Large intestine (tissue), 12 donors: Measurements from ENCODE around the gene SLC9A2. TPM values are rescaled to one million over a fixed set of nuclear protein-coding genes. Genes with fewer than 3 reads are reported as not detected.

Experiments used
- DNase-seq, 2 donors: peaks; one replicate each; pipeline versions ENCODE4 v3.0.0 to v3.0.0-alpha.2; 2013
- H3K27ac ChIP-seq: one replicate; pipeline ENCODE4 v1.5.1; 2013; ENCODE audit warnings: low read length
- H3K27me3 ChIP-seq: 2 replicates; pipeline ENCODE4 v1.6.1; 2013; ENCODE audit warnings: low read length; ENCODE audit not compliant: control insufficient read depth, insufficient read depth
- H3K36me3 ChIP-seq: 2 replicates; pipeline ENCODE4 v1.6.1; 2013; ENCODE audit warnings: low read length; ENCODE audit not compliant: control insufficient read depth, insufficient read depth
- H3K4me1 ChIP-seq: one replicate; pipeline ENCODE4 v1.6.1; 2013; ENCODE audit warnings: low read length; ENCODE audit not compliant: control insufficient read depth, insufficient read depth
- H3K4me3 ChIP-seq: one replicate; pipeline ENCODE4 v1.5.1; 2013; ENCODE audit warnings: low read length
- H3K9me3 ChIP-seq: one replicate; pipeline ENCODE4 v1.6.1; 2013; ENCODE audit warnings: mild to moderate bottlenecking, low read depth, low read length, moderate library complexity; ENCODE audit not compliant: control insufficient read depth
- WGBS: methylation state at CpG from one replicate; pipeline ENCODE4 v1.1.5; 2013; ENCODE audit warnings: low lambda C conversion rate; ENCODE audit not compliant: insufficient coverage; 5-methylcytosine and 5-hydroxymethylcytosine counted together
- long read RNA-seq, 11 donors: transcript quantifications; one replicate each; lab custom pipeline, GENCODE V29; 2026
- polyA plus RNA-seq: library from polyadenylated mRNA; unstranded; fragments of 120-200 nt; gene quantifications from one replicate; pipeline ENCODE4 v1.2.1, GENCODE V29; 2013

SLC9A2 gene
- polyA plus RNA-seq, result 2.1 TPM
- long read RNA-seq, donor 1, result 0 reads
- long read RNA-seq, donor 2, result 0 reads
- long read RNA-seq, donor 3, result 0 reads
- long read RNA-seq, donor 4, result 0 reads
- long read RNA-seq, donor 5, result 0 reads
- long read RNA-seq, donor 6, result 0 reads
- long read RNA-seq, donor 7, full-length matches to known transcripts, result 1 of 1 reads
- long read RNA-seq, donor 7, partial matches to known transcripts, result 0 of 1 reads
- long read RNA-seq, donor 7, other reads (novel, unspliced or antisense), result 0 of 1 reads
- long read RNA-seq, donor 8, result 0 reads
- long read RNA-seq, donor 9, result 0 reads
- long read RNA-seq, donor 10, result 0 reads
- long read RNA-seq, donor 11, result 0 reads

DNA sequence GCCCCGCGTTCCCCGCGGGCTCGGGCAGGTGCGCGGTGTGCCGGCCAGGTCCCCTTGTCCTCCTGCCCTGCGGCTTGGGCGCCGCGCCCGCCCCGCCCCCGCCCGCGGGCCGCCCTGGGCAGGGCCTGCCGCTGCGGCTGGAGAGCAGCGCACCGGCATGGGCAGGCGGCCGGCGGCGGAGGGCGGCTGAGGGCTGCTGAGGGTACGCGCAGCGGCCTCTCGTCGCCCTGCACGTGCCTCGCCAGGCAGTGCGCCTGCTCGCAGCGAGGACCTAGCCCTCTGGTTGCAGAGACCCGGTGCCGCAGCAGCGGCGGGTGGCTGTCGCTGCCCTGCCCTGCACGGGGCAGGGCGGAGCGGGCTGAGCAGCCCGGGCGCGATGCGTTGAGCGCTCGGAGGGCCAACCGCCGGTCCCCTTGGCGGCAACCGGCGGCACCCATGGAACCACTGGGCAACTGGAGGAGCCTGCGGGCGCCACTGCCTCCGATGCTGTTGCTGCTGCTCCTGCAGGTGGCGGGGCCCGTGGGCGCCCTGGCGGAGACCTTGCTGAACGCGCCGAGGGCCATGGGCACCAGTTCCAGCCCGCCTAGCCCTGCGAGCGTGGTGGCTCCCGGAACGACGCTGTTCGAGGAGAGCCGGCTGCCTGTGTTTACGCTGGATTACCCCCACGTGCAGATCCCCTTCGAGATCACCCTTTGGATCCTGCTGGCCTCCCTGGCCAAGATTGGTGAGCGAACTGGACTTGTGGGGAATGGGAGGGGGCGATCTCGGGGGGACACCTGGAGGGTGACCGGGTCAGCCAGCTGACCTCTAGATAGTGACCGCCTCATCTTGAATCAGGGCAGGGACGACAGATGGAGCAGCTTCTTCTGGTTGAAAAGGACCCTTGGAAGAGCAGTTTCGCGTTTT, at the start of gene SLC9A2:
SLC9A2 (plus strand) TSS at position 140 of the 906 bp plus-strand sequence; CDS start at position 436, 296 bp downstream.
- H3K9me3 ChIP-seq, result no peaks in the 10 kb centered on the region
- DNase-seq, result peak in 1 of 2 donors; percentile 73
- H3K4me1 ChIP-seq, result peaks cover 9% of the 10 kb centered on the region
- WGBS, result no CpG with 5 or more reads among the region's 85 CpGs
- peaks cover 22% of the 10 kb centered on the region for H3K27me3 ChIP-seq
- no peak within 1 kb of the TSS for H3K27ac ChIP-seq
- peak within 1 kb of the TSS; percentile 40 for H3K4me3 ChIP-seq
- no peaks in the 10 kb centered on the region for H3K36me3 ChIP-seq

DNA sequence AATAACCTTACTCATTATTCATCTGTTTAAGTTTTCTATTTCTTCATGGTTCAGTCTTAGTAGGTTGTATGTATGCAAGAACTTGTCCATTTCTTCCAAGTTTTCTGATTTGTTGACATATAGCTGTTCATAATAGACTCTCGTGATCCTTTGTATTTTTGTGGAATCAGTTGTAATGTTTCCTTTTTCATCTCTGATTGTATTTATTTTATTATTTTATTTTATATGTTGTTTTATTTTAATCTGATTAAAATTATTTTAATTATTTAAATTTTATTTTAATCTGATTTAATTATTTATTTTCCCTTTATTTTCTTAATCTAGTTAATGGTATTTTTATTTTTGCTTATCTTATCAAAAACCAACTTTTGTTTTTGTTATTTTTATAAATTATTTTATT, 43.5 kb upstream of the SLC9A2 start:
- Histone ChIP-seq H3K4me3 (no peak overlapping the region), H3K27me3 (no peaks in the 10 kb centered on the region), H3K9me3 (no peaks in the 10 kb centered on the region), H3K4me1 (no peaks in the 10 kb centered on the region), H3K36me3 (no peaks in the 10 kb centered on the region), H3K27ac (no peak overlapping the region)
- DNase-seq, result no peak
- 100% methylated on average over 1 of the region's 1 CpG for WGBS

DNA sequence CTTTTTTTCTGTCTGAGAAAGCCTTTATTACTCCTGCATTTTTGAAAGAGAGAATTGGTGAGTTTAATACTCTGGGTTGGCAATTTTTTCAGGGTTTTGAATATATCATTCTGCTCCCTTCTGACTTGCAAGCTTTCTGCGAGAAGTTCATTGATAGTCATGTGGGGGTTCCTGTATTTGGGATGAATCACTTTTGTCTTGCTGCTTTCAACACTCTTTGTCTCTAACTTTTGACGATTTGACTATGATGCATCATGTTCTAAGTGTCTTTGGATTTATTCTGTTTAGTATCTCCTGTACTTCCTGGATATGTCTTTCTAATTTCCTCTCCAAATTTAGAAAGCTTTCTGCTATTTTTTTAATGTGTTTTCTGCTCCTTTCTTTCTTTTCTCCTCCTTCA, 41.0 kb upstream of the SLC9A2 start:
- H3K27me3 ChIP-seq, result no peaks in the 10 kb centered on the region
- DNase-seq, result no peak
- H3K4me3 ChIP-seq, result no peak overlapping the region
- H3K4me1 ChIP-seq, result no peaks in the 10 kb centered on the region
- no peak overlapping the region for H3K27ac ChIP-seq
- no peaks in the 10 kb centered on the region for H3K36me3 ChIP-seq
- WGBS, result 86% methylated on average over 1 of the region's 2 CpGs
- no peaks in the 10 kb centered on the region for H3K9me3 ChIP-seq

GRCh38 chr2:102581911-102582310, 37.4 kb upstream of the SLC9A2 start:
- Histone ChIP-seq H3K36me3 (no peaks in the 10 kb centered on the region), H3K9me3 (no peaks in the 10 kb centered on the region), H3K4me1 (peaks cover 4% of the 10 kb centered on the region), H3K27ac (no peak overlapping the region), H3K27me3 (no peaks in the 10 kb centered on the region), H3K4me3 (no peak overlapping the region)
- no peak for DNase-seq

DNA sequence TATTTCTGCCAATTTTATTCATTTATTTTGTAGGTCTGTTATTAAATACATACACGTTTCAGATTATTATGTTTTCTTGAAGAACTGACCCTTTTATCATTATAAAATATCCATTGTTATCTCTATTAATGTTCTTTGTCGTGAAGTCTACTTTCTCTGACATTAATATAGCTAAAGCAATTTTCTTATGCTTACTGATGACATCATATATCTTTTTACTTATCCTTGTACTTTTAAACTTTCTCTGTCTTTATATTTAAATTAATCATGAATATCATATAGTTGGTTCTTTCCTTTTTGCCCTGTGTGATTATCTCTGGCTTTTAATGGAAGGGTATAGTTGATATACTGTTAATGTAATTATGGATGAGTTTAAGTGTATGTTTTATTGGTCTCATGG, 36.5 kb upstream of the SLC9A2 start:
- no peak for DNase-seq
- 83% methylated on average over 2 of the region's 2 CpGs for WGBS
- H3K36me3 ChIP-seq, result no peaks in the 10 kb centered on the region
- H3K27me3 ChIP-seq, result no peaks in the 10 kb centered on the region
- H3K9me3 ChIP-seq, result no peaks in the 10 kb centered on the region
- H3K4me3 ChIP-seq, result no peak overlapping the region
- no peak overlapping the region for H3K27ac ChIP-seq
- H3K4me1 ChIP-seq, result peaks cover 4% of the 10 kb centered on the region

DNA sequence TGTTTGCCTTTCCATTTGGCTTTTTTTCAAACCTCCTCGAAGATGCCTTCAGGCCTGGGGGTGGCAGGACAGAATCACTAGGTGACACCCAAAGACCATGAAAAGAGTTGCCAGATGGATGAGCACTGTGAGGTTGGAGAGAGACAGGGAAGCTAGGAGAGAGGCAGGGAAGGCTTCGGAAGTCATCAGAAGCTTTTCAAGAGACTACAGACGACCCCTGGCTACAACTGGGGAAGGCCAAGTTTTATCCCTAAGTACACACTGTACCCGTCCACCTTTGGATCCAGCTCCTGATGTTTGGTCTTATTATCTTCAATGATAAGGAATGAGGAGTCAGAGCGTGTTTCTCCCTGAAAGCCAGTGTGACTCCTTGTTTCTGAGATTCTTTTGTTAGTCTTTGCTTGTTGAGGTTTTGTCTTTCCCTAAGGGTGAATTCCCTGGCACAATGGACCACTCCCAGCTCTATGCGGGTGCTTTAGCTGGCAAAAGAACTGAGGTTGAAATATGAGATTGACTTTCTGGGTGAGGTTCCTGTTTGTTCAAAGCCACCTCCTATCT, 33.4 kb upstream of the SLC9A2 start:
- Histone ChIP-seq H3K27ac (peak overlapping the region; percentile 0), H3K4me1 (peaks cover 4% of the 10 kb centered on the region), H3K27me3 (no peaks in the 10 kb centered on the region), H3K36me3 (no peaks in the 10 kb centered on the region), H3K9me3 (no peaks in the 10 kb centered on the region), H3K4me3 (no peak overlapping the region)
- peak in 1 of 2 donors; percentile 71 for DNase-seq
- WGBS, result 30% methylated on average over 2 of the region's 6 CpGs

DNA sequence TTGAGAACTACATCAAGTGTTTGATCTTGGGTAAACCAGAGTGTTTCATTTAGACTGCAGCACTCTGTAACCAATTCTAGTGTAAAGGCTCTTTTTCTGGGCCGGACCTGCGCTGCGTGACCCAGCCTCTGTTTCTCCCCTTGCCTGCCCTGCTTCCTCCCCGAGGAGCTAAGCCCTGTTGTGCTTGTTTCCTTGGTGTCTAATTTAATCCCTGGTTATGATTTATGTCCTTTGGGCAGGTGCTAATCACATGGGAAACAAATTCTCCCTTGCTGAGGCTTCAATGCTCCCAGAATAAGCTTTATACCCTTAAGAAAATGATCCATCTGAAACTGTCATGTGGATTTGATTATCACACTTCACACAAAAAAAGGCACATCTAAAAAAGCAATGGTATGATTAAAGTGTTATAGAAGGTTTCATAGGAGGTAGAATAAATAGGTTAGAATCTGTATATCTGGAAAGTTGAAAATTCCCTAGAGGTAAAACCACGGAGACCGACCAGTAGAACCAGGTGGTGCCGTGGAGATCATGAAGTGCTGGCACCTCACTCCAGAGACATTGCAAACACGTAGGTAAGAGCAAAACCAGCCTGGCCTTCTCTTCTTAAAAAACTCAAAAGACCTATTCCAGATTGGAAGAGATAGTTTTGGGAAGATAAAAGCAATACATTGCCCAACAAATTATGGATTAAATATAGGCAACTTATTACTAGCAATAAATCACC, 31.0 kb upstream of the SLC9A2 start:
- peaks cover 17% of the 10 kb centered on the region for H3K4me1 ChIP-seq
- H3K36me3 ChIP-seq, result no peaks in the 10 kb centered on the region
- no peaks in the 10 kb centered on the region for H3K9me3 ChIP-seq
- H3K27me3 ChIP-seq, result no peaks in the 10 kb centered on the region
- H3K27ac ChIP-seq, result no peak overlapping the region
- no peak for DNase-seq
- H3K4me3 ChIP-seq, result no peak overlapping the region
- 58% methylated on average over 2 of the region's 8 CpGs for WGBS

- no peak for DNase-seq
- Histone ChIP-seq H3K9me3 (no peaks in the 10 kb centered on the region), H3K27ac (no peak overlapping the region), H3K36me3 (no peaks in the 10 kb centered on the region), H3K27me3 (no peaks in the 10 kb centered on the region), H3K4me3 (no peak overlapping the region), H3K4me1 (peaks cover 21% of the 10 kb centered on the region)
- 79% methylated on average over 3 of the region's 4 CpGs for WGBS
These were observed 29.9 kb upstream of the SLC9A2 start for GRCh38 chr2:102589444-102589843.

GRCh38 chr2:102591491-102592045, 27.8 kb upstream of the SLC9A2 start:
- Histone ChIP-seq H3K27me3 (no peaks in the 10 kb centered on the region), H3K36me3 (no peaks in the 10 kb centered on the region), H3K27ac (peak overlapping the region; percentile 30), H3K4me1 (peaks cover 17% of the 10 kb centered on the region), H3K4me3 (no peak overlapping the region), H3K9me3 (no peaks in the 10 kb centered on the region)
- no CpG with 5 or more reads among the region's 3 CpGs for WGBS
- DNase-seq, result peak in 1 of 2 donors; percentile 68

DNA sequence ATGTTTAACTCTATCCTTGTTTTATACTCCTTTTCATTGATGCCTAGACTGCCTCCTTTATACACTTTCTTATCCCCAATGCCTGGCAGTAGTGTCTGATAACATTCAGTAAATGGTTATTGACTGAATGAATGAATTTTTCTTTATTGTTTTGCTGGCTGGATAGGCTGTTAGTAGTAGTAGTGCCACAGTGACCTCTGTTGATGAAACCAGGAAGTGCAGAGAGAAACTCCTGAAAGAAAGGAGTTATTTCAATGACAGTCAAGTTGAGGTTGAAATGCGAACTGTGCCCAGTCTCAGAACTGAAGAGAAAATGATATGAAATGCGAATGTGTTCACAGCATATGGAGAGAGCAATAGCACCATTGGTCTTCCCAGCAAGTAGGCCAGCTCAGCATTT, 26.8 kb upstream of the SLC9A2 start:
- DNase-seq, result peak in 1 of 2 donors; percentile 35
- Histone ChIP-seq H3K4me3 (no peak overlapping the region), H3K27me3 (no peaks in the 10 kb centered on the region), H3K9me3 (no peaks in the 10 kb centered on the region), H3K36me3 (no peaks in the 10 kb centered on the region), H3K4me1 (peaks cover 17% of the 10 kb centered on the region), H3K27ac (peak overlapping the region; percentile 4)
- WGBS, result 60% methylated on average over 1 of the region's 2 CpGs
